AG08396 (cell line): ENCODE results near the gene PHYKPL.

Source experiments
- DNase-seq: peaks from one replicate; pipeline ENCODE4 v3.0.0; 2012; ENCODE audit warnings: low spot score, mixed read lengths

PHYKPL gene

DNA sequence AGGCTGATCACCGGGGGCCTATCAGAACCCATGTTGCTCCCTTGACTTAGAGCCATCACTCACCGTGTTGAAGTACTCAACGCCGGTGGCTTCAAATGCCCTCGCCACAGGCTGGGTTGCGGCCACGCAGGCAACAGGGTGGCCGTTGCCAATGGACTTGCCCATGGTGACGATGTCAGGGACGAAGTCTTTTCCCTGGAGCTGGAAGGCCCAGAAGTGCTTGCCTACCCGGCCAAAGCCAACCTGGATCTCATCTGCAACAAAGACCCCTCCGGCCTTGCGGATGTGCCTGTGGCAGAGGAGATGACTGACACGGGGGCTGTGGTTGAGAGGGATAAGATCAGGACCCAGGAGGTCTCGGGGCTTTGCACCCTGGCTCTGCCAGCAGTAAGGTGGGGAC lies 10.3 kb downstream of the PHYKPL start:
- no peak for DNase-seq

DNA sequence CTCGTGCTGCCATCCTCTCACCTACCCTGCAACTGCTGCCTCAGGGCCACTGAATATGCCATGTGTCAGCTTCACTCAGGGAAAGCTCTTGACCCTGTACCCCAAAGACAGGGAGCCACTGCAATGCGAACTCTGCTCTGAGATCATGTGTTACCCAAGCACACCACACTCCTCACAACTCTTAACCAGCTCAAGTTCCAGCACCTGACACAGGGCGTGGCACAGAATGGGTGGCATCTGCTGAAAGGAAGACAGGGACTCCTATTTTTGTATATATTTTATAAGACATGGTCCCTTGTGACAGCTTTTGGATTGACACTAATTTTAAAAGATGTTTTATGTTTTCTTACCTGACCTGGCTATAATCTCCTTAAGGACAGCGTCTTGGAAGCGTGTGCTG lies 10.7 kb downstream of the PHYKPL start:
- DNase-seq, result no peak

DNA sequence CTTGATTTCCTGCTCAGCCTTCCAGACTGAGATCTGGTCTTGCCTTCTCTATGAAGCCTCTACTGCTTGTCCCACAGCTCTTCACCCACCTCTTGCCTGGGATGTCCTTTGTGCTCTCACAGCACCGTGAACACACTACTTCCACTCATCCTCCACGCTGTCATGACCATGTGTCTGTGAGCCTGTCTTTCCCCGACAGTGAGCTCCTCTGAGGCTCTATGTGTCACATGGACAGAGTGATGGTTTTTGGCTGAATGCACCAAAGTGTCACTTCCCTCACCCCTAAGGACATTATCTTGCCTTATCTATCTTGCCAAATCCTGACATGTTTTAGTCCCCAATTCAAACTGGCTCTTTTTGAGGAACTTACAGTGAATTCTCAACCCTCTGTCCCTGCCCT lies 11.3 kb downstream of the PHYKPL start:
- no peak for DNase-seq

GRCh38 chr5:178218827-178219226 lies 13.8 kb downstream of the PHYKPL start:
- DNase-seq, result no peak

GRCh38 chr5:178218237-178218776 lies 14.3 kb downstream of the PHYKPL start:
- no peak for DNase-seq

DNA sequence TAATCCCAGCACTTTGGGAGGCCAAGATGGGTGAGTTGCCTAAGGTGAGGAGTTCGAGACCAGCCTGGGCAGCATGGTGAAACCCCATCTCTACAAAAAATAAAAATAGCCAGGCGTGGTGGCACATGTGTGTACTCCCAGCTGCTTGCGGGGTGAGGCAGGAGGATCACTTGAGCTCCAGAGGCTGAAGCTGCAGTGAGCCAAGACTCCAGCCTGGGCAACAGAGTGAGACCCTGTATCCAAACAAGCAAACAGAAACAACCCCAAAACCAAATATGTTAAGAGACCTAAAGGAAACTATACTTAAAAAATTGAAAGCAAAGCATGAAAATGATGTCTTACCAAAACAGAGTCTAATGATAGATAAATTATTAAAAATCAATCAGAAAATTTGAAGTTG lies 15.8 kb downstream of the PHYKPL start:
- no peak for DNase-seq

- no peak for DNase-seq
Measured at GRCh38 chr5:178216088-178216534, 16.5 kb downstream of the PHYKPL start.

- no peak for DNase-seq
Measured at GRCh38 chr5:178215280-178216002, 17.2 kb downstream of the PHYKPL start.

- no peak for DNase-seq
Measured at GRCh38 chr5:178214160-178214803, 18.3 kb downstream of the PHYKPL start.

DNA sequence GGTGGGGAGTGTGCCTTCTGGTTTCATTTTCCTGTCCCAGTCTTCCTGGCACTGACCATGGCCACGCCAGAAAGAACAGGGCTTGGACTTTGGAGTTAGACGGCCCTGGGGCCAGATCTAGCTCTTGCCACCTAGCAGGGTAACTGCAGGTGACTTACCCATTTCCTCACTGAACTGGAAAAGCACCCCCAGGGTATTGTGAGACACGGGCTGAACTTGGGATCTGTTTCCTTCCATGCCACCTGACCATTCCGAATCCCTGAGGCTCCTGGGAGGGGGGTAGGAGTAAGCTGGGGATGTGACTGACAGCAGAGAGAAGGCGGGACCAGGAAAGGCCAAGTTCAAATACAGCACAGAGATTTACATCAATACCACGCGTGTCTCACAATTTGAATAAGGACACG lies 18.9 kb downstream of the PHYKPL start:
- no peak for DNase-seq

DNA sequence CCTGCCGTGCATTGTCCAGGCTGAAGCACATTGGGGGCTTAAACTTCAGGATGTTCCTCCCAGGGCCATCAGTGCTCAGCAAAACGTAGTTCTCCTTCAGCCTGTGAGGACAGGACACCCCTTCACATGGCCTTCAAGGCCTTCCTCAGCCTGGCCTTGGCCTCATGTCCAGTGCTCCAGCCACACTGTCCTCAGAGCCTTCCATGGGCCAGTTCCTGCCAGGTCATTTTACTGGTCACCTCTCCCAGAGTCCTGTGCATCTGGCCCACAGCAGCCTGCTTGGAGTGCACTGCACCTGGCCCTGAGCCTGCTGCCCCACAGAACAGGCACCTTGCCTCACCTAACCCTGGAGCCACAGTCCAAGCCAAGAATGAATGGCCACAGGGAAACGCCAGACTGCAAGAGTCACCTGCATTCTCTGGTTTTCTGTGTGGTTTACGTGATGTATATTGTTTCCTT lies 19.6 kb downstream of the PHYKPL start:
- DNase-seq, result no peak

- DNase-seq, result no peak
Measured at GRCh38 chr5:178212241-178213002, 20.2 kb downstream of the PHYKPL start.

DNA sequence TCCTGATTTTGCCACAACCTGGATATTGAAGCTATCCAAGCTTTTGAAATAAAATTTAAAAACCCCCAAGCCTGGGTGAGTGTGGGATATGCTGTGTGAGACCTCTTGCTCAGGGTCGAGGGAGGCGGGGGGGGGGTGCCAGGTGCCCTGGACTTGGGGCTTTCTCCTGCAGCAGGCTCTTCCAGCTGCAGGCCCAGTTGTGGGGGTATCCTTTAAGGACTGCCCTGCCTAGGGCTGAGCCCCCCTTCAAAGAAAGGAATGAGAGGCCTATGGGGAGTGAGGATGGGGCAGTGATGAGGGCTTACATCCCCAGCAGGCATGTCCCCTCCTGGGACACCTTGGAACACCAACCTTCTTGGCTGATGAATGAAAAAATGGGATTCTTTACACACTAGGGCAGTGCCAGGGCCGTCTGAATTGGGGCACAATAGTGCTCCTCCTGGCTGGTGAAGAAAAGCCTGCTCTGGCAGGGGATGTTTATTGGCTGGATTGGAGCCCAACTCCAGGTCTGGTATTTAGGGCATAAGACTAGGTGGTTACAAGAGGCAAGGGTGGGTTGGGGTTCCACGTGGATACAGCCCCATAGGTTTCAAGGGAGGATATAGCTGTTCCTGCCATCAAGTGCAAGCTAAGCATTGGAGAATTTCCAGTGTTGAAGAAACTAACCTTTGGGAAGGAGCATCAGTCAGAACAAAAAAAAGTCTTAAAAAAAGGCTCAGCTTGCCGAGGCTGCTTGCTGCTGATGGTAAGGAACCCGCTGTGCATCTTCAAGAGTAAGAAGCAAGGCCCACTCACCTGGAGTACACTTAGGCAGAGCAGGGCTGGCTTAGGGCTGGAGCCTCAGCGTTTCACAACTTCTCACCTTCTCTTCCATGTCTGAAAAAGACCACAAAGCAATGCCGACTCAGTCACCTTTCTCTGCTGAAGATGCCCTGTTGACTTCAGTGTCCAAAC lies 21.2 kb downstream of the PHYKPL start:
- no peak for DNase-seq

DNA sequence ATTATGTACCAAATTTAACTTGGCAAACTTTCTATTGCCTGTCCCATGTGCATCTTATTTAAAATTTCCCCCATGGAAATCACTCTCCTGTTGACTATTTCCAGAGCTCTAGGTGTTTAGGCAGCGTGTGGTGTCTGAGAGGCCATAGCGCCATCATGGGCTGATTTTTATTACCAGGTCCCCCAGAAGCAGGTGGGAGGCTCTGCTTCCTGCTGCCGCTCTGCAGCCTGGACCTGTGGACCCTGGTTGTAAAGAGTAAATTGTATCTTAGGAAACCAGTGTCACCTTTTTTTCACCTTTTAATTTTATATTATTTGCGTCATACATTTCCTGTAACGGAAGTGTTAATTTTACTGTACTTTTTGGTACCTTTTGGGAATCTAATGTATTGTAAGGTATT lies 21.9 kb downstream of the PHYKPL start:
- no peak for DNase-seq

DNA sequence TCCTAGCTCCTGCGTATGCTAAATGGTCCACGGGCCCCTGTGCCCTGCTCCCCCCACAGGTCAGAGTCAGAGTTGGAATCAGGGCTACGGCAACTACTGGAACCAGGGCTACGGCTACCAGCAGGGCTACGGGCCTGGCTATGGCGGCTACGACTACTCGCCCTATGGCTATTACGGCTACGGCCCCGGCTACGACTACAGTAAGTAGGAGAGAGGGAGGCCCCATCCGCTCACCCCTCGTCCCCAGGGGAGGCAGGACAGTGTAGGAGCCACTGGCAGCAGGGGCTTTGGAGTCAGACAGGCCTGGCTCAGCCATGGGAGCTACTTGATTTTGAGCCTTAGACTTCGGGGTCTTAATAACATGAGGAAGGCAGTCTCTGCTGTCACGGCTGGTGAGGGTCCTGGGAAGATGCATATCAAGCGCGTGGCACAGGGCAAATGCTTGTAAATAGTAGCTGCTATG lies 22.5 kb downstream of the PHYKPL start:
- DNase-seq, result no peak

- DNase-seq, result no peak
Measured at GRCh38 chr5:178209334-178210072, 23.1 kb downstream of the PHYKPL start.

DNA sequence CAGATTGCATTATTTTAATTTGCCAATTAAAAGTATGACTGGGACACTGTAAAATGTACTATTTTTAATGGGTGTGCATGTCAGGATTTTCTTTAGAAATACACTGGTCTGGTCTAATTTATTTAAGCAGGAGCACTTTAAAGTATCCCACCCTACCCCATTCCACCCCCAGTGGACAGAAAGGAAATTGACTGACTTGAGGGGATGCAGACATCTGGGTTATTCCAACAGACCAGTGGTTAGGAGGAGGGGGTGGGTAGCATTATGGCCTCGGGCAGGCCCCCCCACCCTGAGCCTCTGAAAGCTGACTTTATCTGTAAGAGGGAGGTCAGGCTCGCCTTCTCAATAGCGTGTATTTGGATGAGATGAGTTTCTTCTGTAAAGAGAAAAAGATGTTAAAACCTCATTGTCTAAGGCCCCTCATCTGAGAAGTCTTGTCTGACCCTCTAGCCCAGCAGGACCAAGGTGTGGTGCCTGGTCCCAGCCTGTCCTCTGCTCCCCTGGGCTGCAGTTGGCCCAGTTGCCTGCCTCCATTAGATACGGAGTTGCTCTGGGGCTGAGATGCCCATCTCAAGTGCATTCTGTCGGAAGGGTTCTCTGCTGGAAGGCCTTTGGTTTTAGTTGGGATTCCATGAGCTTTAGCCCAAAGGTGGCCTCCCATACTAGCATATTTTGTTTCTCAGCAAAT lies 23.9 kb downstream of the PHYKPL start:
- no peak for DNase-seq

DNA sequence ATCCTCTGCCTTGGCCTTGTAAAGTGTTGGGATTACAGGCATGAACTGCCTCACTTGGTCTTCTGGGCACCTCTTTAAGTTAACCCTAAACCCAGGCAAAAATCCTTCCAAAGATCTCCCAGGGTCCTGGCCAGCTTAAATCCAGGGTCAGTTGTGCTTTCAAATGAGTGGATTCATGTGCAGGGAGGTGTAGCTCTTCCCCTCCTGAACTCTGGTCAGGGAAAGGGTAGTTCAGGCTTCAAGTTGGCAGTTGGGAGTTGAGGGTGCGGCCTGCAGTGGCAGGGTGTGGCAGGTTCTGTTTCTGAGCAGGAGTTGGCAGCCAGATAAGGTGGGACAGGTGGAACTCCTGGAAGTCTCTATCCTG lies 24.7 kb downstream of the PHYKPL start:
- no peak for DNase-seq

DNA sequence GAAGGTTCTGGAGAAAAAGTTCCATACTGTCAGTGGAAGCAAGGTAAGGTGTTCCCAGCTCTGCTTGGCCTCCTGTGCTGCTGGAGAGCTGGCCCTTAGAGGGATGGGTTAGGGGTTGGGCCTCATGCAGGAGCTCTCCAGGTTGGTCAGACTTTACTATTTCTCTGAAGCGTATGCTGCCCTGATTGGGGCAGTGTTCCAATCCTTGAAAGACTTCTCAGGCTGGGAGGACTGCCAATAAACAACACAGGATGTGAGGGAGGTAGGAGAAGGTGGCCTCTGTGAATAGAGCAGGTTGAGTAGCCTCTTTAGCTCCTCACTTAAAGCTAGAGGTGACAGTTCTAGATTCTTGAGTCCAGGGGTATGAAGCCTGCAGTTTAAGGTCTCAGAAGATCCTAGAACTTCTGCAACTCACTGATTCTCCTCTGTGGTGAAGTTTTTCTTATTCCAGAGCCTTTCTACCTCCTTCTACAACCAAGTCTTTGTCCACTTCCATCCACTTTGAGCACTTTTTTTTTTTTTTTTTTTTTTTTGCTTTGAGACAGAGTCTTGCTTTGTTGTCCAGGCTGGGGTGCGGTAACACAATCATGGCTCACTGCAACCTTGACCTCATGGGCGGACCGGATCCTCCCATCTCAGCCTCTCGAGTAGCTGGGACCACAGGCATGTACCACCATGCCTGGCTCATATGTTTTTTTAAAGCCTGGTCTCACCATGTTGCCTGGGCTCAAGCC lies 25.3 kb downstream of the PHYKPL start:
- DNase-seq, result no peak
